Activated CD4-positive, CD25-positive, alpha-beta regulatory T cell treated with anti-CD3 and anti-CD28 coated beads, Interleukin-2, amount 50 U/mL, for 24 hours (primary cell): Measurements from ENCODE around the gene IFNLR1.

Source experiments
- ATAC-seq, 2 donors: fragments of 150-1000 bp; cut with Tn5 transposase; one replicate each; pipeline ENCODE4 v1.10.0; 2021; ENCODE audit warnings: mild to moderate bottlenecking in 1 of 2, moderate library complexity in 1 of 2

IFNLR1 gene

DNA sequence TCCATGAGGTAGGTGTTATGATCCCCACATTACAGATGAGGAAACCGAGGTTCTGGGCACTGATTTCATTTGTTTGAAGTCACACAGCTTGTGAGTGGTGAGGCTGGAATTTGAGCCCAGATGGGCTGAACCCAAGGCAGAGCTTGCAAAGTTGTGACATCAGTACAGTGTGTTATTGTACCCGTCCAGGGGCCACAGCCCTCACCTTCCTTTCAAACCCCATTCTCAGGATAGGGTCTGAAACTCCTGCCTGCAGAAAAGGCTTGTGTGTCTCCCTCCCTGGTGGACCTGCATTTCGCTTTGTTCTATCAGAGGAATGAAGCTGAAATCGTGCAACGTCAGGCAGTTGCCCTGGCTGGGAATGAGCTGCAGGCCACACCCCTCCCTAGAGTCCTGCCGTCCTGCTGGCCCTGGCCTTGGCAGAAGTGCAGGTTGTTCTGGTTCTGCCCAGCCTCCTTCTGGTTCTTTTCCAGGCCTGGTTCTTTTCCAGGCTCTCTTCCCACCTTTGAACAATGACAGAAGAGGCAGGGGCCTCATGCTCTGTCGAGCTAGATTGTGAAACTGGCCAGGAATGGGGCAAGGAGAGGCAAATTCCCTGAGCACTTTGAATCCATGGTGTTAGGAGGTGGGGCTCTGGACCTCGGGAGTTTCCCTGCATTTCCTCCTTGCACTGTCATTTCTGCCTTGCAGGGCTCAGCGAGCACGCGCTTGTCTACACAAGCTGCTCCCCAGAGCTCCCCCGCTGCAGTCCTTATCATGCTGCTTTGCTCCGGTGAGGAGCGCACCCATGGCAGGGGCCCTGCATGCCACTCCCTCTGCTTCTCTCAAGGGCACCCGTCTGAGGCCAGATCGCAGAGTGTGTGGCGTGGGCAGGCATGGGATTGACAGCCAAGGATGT is 67.0 kb downstream of the IFNLR1 start:
- ATAC-seq, result no peak

- no peak for ATAC-seq
Observed at GRCh38 chr1:24119489-24119858, 67.6 kb downstream of the IFNLR1 start.

GRCh38 chr1:24118410-24119242 is 68.5 kb downstream of the IFNLR1 start:
- no peak for ATAC-seq

DNA sequence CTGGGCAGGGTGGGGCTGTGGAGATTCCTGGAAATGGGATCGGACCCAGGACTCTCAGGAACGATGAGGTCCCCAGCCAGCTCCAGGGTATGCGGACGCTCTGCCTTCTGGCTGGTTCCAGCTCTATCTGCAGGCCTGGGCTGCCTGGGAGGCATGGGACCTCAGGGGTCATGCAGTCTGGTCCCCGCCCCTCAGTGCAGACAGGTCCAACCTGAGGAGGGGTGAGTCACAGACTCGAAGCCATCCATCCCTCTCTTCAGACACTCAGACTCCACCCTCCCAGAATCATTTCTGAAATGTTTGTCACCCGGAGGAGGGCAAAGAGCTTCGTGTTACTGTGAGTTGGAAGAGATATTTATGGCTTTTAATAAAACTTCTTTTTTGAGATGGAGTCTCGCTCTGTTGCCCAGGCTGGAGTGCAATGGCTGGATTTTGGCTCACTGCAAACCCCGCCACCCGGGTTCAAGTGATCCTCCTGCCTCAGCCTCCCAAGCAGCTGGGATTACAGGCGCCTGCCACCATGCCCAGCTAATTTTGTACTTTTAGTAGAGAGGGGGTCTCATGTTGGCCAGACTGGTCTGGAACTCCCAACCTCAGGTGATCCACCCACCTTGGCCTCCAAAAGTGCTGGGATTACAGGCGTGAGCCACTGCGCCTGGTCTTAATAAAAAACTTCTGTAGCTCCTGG is 69.2 kb downstream of the IFNLR1 start:
- ATAC-seq, result no peak

DNA sequence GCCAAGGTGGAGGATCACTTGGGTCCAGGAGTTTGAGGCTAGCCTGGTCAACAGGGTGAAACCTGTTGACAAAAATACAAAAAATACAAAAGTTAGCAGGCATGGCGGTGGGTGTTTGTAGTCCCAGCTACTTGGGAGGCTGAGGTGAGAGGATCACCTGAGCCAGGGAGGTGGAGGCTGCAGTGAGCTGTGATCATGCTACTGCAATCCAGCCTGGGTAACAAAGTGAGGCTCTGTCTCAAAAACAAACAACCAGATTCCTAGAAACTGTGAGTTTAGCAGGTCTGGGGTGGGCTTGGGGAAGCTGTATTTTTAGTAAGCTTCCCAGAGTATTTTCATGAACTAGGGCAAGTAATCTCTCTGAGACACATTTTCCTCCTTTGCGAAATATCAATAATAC is 70.0 kb downstream of the IFNLR1 start:
- ATAC-seq, result no peak

- ATAC-seq, result no peak
Observed at GRCh38 chr1:24114753-24115152, 72.3 kb downstream of the IFNLR1 start.

DNA sequence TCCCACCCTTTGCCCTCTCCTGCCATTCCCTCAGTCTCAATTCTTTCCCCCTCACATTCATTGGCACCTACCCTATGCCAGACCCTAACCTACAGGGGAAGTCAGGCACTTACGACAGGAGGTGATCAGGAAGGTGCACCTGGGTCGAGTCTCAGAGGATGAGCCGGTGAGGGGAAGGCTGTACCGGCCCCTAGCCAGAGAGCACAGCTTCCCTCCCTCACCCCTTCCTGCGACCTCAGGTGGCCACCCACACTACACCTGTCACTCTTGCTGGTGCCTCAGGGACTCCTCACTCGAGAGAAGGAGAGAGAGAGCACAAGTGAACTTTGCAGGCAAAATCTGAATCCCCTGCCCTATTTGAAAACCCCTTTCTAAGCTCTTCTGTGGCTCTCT is 73.5 kb downstream of the IFNLR1 start:
- no peak for ATAC-seq

DNA sequence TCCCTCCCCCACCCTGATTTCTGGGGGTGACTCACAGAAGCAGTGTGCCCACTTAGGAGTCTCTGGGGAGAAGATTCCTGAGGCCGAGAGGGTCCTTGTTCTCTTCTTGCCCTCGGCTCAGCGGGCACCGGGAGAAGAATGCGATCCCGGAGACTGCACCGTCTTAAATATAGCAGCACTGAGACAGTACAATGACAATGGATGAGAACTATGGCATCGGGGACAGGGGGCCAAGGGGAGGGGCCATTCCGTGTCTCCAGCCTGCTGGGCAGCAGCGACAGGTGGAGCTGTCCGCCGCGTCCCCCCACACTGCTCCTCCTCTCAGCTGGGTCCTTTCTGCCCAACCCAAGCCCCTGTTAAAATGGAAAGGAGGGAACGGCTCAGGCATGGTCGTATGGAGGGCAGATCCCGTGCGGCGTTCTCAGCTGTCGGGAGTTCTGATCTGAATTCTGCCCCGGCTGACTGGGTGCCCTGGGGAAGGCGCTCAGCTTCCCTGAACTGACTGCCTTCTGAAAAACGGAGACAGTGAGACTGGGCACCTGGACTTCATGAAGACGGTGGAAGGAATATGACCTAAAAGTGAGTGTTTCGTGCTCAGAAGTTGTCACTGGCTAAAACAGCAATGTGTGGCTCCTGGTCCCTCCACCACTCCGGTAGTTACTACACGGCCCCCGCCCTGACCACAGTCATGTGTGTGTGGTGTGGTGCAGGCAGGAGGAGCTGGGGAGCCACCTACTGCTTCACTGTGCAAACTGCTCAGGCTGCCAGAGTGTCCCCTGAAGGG is 74.9 kb downstream of the IFNLR1 start, which contains the start of gene MYOM3:
Gene MYOM3, minus strand, starts transcription at position 140 of the 784 bp plus-strand sequence. CDS start 3,499 bp downstream, outside the sequence.
- ATAC-seq, result peak; percentile 78 to 79

DNA sequence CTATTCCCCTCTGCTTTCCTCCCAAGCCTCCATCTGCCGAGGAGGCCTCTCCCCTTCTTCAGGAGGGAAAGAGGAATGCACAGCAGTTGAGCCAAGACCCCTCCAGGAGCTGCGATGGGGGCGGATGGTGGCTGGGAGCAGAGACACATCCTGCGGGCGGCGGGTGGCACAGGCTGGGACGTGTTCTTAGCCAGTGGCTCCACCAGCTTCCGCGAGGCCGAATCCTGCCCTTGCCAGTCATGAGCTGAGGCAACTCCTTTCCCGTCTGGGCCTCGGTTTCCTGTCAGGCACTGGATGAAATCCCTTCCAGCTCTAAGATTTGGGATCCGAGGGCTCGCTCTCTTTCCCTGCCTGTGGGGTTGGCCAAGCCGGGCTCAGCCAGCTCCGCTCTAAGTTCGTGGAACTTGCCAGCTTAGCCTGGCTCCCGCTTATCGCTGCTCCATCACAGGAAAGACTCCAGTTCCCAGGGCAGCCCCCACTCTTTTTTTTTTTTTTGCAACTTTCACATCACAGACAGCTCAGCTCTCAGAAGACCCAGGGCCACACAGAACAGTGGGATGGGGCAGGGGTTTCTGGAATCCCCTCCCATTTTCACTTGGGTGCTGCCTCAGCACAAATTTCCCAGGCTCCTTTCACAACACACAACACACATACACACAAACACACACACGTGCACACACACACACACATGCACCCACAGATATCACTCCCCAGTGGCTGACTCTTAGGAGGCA is 75.7 kb downstream of the IFNLR1 start:
- ATAC-seq, result no peak

- no peak for ATAC-seq
Observed at GRCh38 chr1:24110642-24111261, 76.3 kb downstream of the IFNLR1 start.

DNA sequence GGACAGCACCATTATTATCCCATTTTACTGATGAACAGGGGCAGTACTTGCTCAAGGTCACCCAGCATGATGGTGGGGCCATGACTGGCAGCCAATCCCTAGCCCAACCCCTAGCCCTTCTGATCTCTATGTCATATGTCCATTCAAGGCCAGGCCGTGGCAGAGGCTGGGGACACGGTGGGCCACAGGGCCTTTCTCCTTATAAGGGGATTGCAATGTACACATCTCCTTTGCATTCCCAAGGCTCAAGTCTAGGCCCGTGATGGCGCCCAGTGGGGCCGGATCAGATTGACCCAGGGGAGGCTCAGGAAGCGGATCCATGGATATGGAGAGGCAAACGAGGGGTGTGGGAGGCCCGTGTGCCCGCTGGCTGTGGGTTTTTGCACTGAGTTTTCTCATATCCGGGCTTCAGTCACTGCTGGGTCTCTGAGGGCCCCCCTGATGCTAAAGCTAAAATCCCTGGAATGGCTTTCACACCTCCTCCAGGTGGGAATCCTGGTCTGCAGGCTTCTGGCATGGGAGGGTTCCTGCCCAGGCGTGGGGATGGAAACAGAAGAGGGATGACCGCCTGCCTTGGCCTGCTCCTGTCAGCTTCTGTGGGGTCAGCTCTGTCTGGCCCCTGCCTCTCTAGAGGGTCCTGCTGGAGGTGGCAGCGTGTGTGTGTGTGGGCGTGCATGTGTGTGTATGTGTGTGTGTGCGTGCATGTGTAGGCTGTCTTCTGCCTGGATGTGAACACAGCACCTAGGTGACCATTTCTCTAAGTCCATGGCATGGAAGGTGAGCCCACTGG is 77.2 kb downstream of the IFNLR1 start:
- no peak for ATAC-seq

GRCh38 chr1:24109166-24109483 is 78.0 kb downstream of the IFNLR1 start:
- ATAC-seq, result no peak

DNA sequence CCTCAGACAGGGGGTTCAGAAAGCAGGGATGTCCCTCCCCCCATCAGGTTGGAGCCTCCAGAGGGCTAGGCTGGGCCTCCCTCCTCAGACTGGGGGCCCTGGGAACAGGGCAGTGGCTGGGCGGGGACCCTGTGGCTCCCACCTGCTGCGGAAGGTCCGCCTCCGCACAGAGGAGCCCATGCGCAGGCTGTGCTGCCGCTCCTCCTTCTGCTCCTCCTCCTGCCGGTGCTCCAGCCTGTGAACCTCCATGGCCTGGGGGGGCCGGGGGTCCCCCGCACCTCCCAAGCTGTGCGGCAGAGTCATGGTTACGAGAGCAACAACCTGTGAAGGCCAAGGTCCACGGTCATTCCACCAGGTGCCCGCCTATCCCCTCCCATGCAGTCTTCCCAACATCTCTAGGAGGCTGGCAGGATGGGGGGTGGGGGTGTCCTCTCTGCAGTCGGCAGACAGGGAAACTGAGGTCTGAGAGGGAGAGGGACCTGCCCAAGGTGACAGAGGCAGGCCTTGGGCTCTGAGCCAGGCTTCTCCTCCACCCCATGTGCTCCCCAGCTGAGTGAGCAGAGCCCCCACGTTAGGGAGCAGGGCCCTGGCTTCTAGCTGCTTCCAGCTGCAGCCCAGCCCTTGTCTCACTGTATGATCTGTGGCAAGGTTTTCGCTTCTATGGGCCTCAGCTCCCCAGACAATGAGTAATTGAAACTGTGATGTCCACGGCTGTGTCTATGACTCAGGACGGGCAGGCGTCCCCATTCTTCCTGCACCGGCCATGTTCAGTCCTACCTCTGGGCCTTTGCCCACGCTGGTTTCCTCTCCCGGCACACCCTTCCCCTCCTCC is 78.5 kb downstream of the IFNLR1 start:
- ATAC-seq, result peak in 1 of 2 donors; percentile 28

DNA sequence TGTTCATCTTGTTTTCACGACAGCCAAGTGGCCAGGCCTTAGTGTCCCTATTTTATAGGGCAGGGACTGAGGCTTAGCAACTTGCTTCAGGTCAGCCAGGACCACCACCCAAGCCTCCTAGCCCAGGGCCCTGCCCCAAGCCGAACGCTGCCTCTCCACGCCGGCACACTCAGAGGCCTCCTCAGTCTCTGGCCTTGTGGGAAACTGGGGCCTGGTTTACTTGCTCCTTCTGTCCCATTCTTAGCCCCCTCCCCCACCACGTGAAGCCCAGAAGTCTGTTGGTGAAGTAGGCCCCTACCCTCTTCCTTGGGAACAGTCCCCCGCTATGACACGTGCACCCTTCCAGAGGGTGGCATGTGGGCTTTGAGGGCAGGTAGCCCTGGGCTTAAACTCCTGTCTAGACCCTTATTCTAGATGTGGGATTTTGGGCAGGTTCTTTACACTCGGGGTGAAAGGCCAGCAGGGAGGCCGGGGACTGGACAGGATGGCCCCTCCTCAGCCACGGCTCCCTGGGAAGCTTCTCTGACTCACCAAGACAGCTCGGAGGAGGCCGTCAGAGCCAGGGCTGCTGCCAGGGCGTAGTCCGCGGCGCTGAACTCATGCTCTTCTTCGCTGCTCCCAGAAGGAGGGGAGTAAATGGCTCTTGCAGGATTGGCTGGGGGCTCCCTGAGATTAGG is 79.5 kb downstream of the IFNLR1 start:
- ATAC-seq, result no peak

- no peak for ATAC-seq
Observed at GRCh38 chr1:24105368-24106160, 81.5 kb downstream of the IFNLR1 start.

DNA sequence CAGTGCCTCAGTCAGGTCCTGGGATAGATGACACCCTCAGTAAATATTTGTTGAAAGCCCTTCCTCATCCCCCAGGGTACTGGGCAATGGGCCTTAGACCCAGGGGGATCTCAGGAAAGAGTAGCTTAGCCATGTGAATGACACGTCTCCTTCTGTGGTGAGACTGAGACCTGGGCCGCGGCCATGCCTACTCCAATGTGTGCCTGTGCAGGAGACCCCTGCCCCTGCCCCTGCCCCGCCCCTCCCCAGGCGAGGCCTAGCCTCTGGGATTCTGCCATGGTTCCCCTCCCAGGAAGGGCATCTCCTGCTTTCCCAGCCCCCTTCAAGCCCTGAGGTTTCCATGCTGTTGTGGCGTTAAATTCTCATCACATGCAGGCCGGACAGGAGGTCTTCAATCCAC is 82.2 kb downstream of the IFNLR1 start:
- no peak for ATAC-seq
